GM12872 (cell line): ENCODE results near the gene TSPAN15.

Source experiments
- TF ChIP-seq, protein P1 (sequence below): IDR thresholded peaks from 3 replicates; pipeline ENCODE4 v1.5.1; 2011; ENCODE audit warnings: low read depth, mild to moderate bottlenecking, low read length, moderate library complexity; ENCODE audit not compliant: insufficient read depth

TSPAN15 gene

DNA sequence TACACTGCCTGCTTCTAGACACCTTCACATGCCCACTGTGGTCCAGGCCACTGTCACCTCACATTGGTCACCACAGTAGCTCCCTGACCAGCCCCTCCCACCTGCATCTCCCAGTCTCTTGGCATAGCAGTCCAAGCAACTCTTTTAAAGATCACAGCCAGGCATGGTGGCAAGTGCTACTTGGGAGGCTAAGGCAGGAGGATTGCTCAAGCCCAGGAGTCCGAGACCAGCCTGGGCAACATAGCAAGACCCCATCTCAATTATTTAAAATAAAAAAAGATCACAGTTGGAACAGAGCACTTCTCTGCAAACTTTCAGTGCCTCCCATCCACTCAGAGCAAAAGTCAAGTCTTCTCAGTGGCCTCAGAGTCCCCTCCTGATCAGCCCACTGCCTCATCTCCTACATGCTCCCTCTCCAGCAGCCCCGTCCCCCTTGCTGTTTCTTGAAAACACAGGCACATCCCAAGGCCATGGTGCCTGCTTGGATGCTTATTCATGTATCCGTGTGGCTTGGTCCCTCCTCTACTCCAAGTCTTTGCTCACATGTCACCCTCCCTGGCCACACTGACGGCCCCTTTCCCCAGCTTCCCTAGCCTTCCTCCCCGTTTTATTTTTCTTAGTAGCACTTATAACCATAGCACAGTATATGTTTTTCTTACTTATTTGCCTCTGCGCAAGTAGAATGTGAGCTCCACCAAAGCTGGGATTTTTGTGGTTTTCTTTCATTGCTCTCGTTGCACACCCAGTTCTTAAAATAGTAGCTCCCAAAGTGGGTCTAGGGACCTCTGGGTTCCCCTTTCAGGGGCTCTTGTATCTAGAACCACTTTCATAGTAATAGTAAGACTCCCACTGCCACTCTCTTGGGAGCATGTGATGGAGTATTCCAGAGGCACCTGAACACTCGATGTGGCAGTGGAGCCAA is 19.5 kb downstream of the TSPAN15 start:
- TF ChIP-seq, protein P1, sequence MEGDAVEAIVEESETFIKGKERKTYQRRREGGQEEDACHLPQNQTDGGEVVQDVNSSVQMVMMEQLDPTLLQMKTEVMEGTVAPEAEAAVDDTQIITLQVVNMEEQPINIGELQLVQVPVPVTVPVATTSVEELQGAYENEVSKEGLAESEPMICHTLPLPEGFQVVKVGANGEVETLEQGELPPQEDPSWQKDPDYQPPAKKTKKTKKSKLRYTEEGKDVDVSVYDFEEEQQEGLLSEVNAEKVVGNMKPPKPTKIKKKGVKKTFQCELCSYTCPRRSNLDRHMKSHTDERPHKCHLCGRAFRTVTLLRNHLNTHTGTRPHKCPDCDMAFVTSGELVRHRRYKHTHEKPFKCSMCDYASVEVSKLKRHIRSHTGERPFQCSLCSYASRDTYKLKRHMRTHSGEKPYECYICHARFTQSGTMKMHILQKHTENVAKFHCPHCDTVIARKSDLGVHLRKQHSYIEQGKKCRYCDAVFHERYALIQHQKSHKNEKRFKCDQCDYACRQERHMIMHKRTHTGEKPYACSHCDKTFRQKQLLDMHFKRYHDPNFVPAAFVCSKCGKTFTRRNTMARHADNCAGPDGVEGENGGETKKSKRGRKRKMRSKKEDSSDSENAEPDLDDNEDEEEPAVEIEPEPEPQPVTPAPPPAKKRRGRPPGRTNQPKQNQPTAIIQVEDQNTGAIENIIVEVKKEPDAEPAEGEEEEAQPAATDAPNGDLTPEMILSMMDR: no peak

DNA sequence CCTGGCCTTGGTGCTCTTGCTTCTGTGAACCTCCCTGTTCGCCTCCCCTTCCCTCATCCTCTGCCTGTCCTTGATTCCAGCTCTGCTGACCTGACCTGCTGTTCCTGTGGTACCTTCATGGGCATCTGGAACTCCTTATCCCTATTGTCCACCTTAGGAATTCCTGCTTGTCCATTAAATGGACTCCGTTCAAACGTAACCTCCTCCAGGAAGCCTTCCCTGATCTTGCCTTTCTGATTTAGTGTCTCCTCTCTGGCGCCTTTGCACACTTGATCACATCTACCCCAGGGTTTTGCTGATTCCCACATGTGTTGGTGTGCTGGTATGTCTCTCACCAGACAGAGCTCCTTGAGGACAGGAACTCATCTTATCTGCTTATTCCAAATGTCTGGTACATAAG is 20.9 kb downstream of the TSPAN15 start:
- TF ChIP-seq, protein P1: no peak

DNA sequence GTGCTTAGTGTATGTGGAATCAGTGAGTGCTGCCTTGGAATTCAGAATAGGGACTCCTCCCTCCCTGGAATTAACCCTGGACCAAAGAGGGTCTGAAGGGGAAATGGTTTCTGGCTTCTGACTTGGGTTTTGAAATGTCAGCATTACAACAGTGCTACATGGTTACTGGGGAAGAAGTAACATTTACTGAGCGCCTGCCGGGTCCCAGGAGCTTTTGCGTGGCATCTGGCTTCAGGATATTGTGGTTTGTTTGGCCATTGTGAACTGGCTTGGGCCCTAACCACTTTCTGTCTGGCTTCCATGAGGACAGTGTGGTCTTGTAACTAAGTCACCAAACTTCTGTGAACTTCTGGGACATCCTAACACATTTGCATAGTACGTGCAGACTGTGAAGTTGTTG is 21.3 kb downstream of the TSPAN15 start:
- TF ChIP-seq, protein P1: no peak

DNA sequence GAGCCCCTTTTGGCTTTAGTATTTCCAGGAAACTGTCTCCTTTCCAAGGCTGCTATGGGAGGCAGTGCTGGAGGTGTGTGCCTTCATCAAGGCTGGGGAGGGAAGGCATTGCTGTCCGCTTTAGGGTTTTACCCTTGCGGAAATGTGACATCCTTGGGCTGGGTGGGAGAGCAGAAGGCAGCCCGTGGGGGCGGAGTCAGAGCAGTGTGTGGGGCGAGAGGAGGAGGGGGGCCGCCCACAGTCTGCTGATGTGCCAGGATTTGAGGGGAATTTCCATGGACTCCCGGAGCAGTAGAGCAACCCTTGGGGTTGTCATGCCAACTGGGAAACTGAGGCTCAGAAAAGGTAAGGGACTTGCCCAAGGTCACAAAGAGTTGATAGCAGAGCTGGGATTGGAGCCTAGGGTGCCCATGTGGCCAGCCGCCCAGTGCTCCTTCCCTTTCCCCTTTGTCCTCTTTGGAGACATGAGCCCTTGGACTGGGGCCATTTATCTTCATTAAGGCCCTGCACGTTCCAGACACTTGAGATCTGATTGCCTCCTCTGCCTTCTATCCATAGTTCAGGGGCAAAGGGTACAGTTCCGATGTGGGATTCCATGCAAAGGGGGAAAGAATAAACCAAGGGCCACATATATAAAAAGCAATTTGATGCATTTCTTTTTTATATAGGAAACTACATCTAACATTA is 22.2 kb downstream of the TSPAN15 start:
- TF ChIP-seq, protein P1: no peak

DNA sequence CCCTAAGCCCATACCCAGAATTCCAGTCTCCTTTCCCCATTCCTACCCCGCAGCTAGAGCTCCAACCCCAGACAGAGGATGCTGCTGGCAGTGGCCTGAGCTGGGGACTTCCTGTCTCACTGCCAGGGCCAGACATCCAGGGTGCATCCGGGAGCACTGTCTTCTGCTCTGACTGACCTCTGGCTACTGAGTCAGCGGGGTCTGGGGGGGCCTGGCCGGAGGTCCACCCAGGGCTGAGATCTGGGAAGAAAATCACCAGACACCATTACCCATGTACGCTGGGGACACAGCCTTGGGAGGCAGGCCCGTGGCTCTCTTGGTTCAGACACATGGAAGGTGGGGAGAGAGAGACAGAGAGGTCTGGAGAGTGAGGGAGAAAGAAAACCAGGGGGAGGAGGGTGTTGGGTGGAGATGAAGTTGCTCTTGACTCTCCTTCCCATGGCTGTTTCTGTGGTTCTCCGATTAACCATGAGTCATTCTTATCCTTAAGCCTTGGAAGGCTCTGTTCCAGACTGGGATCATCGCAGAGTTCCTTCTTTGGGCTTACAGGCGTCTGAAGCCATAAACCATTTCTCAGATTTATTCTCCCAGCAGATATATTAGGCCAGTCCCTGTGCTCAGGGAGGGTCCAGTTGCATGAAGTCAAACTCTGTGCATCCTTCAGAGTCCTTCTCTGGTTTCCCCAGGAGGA is 23.6 kb downstream of the TSPAN15 start:
- TF ChIP-seq, protein P1: no peak

DNA sequence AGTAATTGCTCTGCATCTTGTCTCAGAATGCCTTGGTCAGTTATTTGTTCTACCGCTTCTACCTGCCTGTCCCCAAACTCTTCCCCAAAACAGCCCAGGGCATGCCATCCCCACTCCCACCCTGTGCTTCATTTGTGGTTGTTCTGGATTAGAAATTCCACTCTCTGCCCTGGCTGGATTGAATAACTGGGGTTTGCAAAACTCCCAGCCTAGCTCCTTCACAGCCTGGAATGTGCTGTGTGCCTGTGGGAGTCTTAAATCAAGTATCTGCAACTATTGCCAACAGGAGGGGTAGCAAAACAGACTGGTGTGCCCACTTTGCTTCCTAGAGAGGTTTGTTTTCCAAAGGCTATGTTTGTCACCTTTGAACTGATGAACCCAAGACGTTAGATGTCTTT is 24.2 kb downstream of the TSPAN15 start:
- TF ChIP-seq, protein P1: no peak
